Karpas-422 (cell line): ENCODE data around the gene CELF4. TPM values are rescaled to one million over a fixed set of nuclear protein-coding genes. Genes with fewer than 3 reads are reported as not detected.
"Not testable (repeated sequence)": the region's sequence is repeated elsewhere in the genome, so short reads cannot be mapped to it uniquely, and the experiment has no call there.

Experiments used
- DNase-seq: peaks from one replicate; pipeline ENCODE4 v3.0.0-alpha.2; 2015
- H2AFZ ChIP-seq: fragments of 200-600 bp; sonication (generic); 2 replicates; pipeline ENCODE4 v1.6.1; 2014; ENCODE audit warnings: antibody characterized with exemption, low read length, mixed read lengths
- H3K27ac ChIP-seq: fragments of 200-600 bp; sonication (generic); 2 replicates; pipeline ENCODE4 v1.5.1; 2014; ENCODE audit warnings: mild to moderate bottlenecking, low read length, moderate library complexity
- H3K27me3 ChIP-seq: fragments of 200-600 bp; sonication (generic); 2 replicates; pipeline ENCODE4 v1.6.1; 2014; ENCODE audit warnings: low read length, mixed read lengths
- H3K36me3 ChIP-seq: fragments of 200-600 bp; sonication (generic); 2 replicates; pipeline ENCODE4 v1.6.1; 2014; ENCODE audit warnings: low read length, mixed read lengths; ENCODE audit not compliant: insufficient read depth
- H3K4me1 ChIP-seq: fragments of 200-600 bp; sonication (generic); 2 replicates; pipeline ENCODE4 v1.6.1; 2014; ENCODE audit warnings: mild to moderate bottlenecking, low read length, mixed read lengths
- H3K4me2 ChIP-seq: fragments of 200-600 bp; sonication (generic); 2 replicates; pipeline ENCODE4 v1.6.1; 2014; ENCODE audit warnings: low read length, low read depth, mild to moderate bottlenecking; ENCODE audit not compliant: poor library complexity, severe bottlenecking
- H3K4me3 ChIP-seq: fragments of 200-600 bp; sonication (generic); 2 replicates; pipeline ENCODE4 v1.5.1; 2014; ENCODE audit warnings: mild to moderate bottlenecking, antibody characterized with exemption, low read length, mixed read lengths
- H3K79me2 ChIP-seq: fragments of 200-600 bp; sonication (generic); 2 replicates; pipeline ENCODE4 v1.6.1; 2014; ENCODE audit warnings: mild to moderate bottlenecking, low read length, mixed read lengths
- H3K9ac ChIP-seq: fragments of 200-600 bp; sonication (generic); 2 replicates; pipeline ENCODE4 v1.6.0; 2014; ENCODE audit warnings: low read length
- H3K9me2 ChIP-seq: fragments of 200-600 bp; sonication (generic), shearing (Covaris generic); replicated peaks from 2 replicates; pipeline ENCODE4 v1.6.0; 2014; ENCODE audit warnings: mild to moderate bottlenecking, low read length, moderate library complexity; ENCODE audit not compliant: insufficient read depth
- H3K9me3 ChIP-seq: fragments of 300-700, 200-600 bp; sonication (generic); 2 replicates; pipeline ENCODE4 v1.6.1; 2014; ENCODE audit warnings: low read length, mixed read lengths
- H4K20me1 ChIP-seq: fragments of 200-600 bp; sonication (generic); 2 replicates; pipeline ENCODE4 v1.6.1; 2014; ENCODE audit warnings: mild to moderate bottlenecking, antibody characterized with exemption, low read length, low read depth; ENCODE audit not compliant: insufficient read depth
- total RNA-seq: library from RNA; depleted of rRNA; stranded (reverse); fragments of >200 nt; shearing (Covaris generic); gene quantifications from 2 replicates; pipeline ENCODE4 v1.2.3, GENCODE V29; 2014; ENCODE audit warnings: low replicate concordance

Gene CELF4
- total RNA-seq, 1 experiment from 2014 or later: not detected

DNA sequence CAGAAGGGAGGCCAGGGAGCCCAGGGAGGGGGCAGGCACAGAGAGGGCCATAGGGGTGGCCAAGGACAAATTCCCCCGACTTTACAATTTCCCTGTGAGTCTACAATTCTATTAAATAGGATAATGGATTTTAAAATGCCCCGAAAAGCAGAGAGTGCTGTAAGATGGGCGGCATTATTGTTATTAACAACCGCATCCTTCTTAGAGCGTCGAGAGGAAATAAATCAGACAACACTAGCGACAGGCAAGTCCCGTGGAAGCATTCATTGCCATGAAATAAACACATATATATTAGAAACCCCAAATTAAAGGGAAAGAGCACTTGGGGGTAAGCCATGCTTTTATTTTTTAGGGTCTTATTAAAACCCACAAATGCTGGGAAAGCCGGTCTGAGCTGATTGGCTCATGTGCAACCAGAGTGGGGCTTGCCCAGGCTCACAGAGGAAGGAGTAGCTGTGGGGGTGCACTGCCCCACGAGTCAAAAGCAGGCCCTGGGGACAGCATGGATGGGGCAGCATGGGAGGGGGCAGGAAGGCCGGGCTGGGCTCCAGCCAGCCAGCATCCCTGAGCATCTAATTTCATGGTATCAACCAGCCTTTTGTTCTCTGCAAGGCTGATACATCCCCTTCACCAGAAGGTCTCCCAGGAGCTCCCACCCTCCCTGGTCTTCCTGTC lies 187.1 kb downstream of the CELF4 start:
- no peaks in the 10 kb centered on the region for H4K20me1 ChIP-seq
- H3K9me2 ChIP-seq: no peaks in the 10 kb centered on the region
- no peak overlapping the region for H2AFZ ChIP-seq
- no peak overlapping the region for H3K9ac ChIP-seq
- H3K36me3 ChIP-seq: no peaks in the 10 kb centered on the region
- DNase-seq: no peak
- H3K79me2 ChIP-seq: no peaks in the 10 kb centered on the region
- H3K4me2 ChIP-seq: no peak overlapping the region
- H3K27ac ChIP-seq: no peak overlapping the region
- no peaks in the 10 kb centered on the region for H3K27me3 ChIP-seq
- no peaks in the 10 kb centered on the region for H3K9me3 ChIP-seq
- H3K4me3 ChIP-seq: no peak overlapping the region
- no peaks in the 10 kb centered on the region for H3K4me1 ChIP-seq

DNA sequence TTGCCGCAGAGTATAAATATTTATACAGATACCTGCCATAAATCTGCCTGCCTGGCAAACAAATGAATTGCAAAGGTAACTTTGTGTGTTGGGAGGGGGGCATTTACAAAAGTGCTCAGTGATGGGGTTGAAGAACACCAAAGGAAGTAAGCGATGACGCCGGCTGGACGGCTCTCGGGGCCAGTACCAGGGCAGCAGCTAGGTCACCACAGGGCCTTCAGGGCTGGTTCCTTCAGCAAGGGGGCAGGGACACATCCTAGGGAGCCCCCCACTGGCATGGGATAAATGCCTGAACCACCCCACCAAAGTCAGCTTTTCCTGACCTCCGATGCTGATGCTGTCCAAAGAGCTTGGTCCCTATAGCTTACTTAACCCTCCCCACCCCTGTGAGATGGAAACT lies 190.4 kb downstream of the CELF4 start:
- Histone ChIP-seq H4K20me1 (no peaks in the 10 kb centered on the region), H3K9me2 (no peaks in the 10 kb centered on the region)

DNA sequence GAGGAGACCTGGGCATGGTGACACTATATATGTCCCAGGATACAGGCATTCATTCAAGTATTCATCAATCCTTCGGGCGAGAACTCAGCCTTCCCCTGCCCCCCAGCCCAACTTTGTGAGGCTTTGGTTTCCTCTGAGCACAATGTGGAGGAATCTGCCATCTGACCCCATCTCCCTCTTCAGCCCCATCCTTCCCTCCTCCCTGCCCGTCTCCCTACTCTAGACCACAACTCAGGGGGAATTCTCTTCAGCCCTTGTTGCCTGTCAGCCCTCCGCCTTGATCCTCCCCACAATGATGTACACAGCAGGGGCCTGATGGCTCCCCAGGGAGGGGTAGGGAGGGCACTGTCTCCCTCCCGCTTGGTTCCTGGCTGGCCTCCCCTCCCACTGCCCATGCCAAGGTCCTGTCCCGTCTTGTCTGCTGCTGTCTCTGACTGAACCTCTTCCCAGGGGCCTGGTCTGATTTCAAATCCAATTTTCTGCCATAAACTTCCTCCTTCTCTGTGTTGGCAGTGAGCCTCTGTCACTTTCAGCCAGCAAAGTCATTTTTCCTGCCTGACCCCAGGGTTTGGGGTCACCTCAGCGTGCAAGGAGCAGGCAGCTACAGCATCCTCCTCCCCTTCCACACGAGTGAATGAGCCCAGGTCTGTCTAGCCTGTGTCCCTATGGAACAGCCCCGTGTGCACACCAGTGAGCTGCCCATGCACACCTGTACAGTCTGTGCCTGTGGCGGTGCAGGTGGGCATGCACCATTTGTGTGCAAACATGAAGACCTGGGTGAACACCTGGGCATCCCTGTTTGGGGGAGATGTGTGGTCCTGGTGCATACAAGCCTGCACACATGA lies 197.3 kb downstream of the CELF4 start:
- Histone ChIP-seq H3K36me3 (no peaks in the 10 kb centered on the region), H3K4me3 (no peak overlapping the region), H3K9me2 (no peaks in the 10 kb centered on the region), H4K20me1 (no peaks in the 10 kb centered on the region), H3K9me3 (no peaks in the 10 kb centered on the region), H2AFZ (no peak overlapping the region), H3K79me2 (no peaks in the 10 kb centered on the region), H3K27me3 (no peaks in the 10 kb centered on the region), H3K4me1 (peaks cover 5% of the 10 kb centered on the region; the same call in 1 of the 2 replicates), H3K27ac (no peak overlapping the region), H3K4me2 (no peak overlapping the region), H3K9ac (no peak overlapping the region)
- DNase-seq: no peak

More for the DNA sequence above, 190.4 kb downstream of the CELF4 start:
- no peak for DNase-seq
- Histone ChIP-seq H3K79me2 (no peaks in the 10 kb centered on the region), H3K9ac (no peak overlapping the region), H3K4me3 (no peak overlapping the region), H3K4me2 (no peak overlapping the region), H3K27ac (no peak overlapping the region), H3K27me3 (no peaks in the 10 kb centered on the region), H3K4me1 (no peaks in the 10 kb centered on the region), H3K36me3 (no peaks in the 10 kb centered on the region), H3K9me3 (no peaks in the 10 kb centered on the region), H2AFZ (no peak overlapping the region)

DNA sequence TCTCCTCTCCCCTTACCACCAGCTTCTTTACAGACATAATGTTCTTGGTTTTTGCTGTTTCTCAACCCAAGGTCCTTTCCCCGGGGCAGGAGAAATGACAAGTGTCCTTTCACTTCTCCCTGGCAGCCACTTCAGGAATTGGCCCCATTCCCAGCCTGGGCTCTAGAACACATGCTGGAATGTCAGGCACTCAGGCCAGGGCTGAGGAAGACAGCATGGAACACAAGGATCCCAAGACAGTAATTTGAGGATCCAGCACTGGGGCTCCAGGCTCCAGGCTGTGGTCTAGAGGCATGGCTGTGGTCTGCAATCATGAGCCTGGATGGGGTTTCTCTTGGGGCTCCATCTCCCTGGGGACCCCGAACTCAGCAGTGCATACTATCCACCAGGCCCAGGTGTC lies 201.4 kb downstream of the CELF4 start:
- no peaks in the 10 kb centered on the region for H3K9me2 ChIP-seq
- DNase-seq: no peak
- H3K27ac ChIP-seq: no peak overlapping the region
- H3K27me3 ChIP-seq: no peaks in the 10 kb centered on the region
- no peak overlapping the region for H3K4me3 ChIP-seq
- no peaks in the 10 kb centered on the region for H3K79me2 ChIP-seq
- H3K36me3 ChIP-seq: no peaks in the 10 kb centered on the region
- H3K9ac ChIP-seq: no peak overlapping the region
- H3K4me1 ChIP-seq: peaks cover 5% of the 10 kb centered on the region; the same call in 1 of the 2 replicates
- H3K4me2 ChIP-seq: no peak overlapping the region
- H3K9me3 ChIP-seq: no peaks in the 10 kb centered on the region
- no peaks in the 10 kb centered on the region for H4K20me1 ChIP-seq
- H2AFZ ChIP-seq: no peak overlapping the region

DNA sequence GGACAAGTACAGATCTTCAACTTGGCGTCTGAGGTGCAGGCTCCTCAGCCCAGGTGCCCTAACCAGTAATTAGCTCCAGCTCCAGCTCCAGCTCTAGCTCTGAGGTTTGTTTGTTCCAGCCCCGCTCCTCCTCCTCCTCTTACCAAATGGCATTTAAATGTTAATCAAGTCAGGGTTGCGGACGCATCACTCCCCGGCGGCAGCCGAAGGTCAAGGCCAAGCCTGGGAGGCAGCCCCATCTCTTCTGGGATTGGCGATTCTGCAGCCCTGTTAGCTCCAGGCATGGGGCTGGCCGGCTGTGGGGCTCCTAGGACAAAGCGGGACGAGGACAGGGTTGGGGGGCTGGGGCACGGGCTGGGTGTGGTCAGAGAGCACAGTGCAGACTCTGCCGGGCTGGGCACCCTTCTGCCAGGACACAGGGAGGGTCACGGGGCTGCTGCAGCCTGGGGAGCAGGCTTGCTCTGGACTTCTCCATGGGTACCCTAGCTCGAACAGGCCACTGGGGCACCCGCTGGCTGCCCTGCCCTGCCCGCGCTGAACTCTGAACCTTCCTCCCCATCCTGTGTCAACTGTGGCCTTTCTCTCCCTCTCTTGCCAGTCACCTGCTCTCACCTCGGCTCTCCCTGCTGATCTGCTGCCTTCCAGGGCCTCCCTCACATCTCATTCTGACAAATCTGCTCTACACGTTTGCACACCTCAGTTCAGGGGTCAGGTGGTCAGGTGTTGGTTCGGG lies 203.3 kb downstream of the CELF4 start:
- H3K4me3 ChIP-seq: no peak overlapping the region
- no peak overlapping the region for H2AFZ ChIP-seq
- H3K4me2 ChIP-seq: no peak overlapping the region
- DNase-seq: no peak
- H3K9me2 ChIP-seq: no peaks in the 10 kb centered on the region
- H3K9ac ChIP-seq: no peak overlapping the region
- H3K36me3 ChIP-seq: no peaks in the 10 kb centered on the region
- H4K20me1 ChIP-seq: no peaks in the 10 kb centered on the region
- H3K9me3 ChIP-seq: no peaks in the 10 kb centered on the region
- H3K27me3 ChIP-seq: no peaks in the 10 kb centered on the region
- H3K4me1 ChIP-seq: no peaks in the 10 kb centered on the region
- no peak overlapping the region for H3K27ac ChIP-seq
- no peaks in the 10 kb centered on the region for H3K79me2 ChIP-seq

DNA sequence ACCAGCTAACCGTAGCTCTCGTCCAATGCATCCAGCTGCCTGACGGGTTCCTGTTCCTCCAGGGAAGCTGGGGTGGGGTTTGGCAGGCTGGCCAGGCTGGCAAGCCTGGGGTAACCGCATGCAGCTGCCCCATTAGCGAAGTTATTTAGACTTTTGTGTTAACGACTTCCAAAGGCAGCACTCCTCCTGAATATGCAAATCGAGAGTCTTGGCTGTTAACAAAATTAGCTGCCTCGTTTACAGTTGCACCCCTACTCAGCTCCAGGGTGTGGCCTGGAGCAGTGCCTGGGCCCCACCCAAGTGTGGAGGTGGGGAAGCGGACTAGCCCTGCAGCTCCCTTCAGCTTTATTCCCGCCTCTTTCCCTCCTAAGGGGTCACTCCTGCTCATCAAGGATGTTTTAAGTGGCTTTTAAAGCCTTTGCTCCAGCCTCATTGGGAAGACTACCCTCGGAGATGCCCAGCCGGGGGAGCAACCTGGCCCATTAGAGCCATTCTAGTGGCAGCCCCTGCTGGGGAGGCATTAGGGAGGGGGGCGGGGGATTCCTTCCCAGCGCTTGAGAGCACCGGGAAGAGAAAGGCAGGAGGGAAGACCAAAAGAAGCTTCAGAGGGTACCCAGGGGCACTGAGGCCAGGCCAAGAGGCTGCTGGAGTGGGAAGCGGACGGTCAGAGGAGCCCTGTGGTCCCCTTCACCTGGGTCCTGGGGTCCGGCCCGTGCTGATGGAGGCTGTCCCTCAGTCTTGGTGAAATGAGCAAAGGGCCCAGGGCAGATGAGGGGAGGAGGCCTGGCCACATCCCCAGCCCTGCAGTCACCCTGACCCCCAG lies 204.1 kb downstream of the CELF4 start:
- Histone ChIP-seq H3K4me2 (no peak overlapping the region), H3K27me3 (no peaks in the 10 kb centered on the region), H3K27ac (no peak overlapping the region), H3K4me1 (no peaks in the 10 kb centered on the region), H3K9me2 (no peaks in the 10 kb centered on the region), H3K9ac (no peak overlapping the region), H3K9me3 (no peaks in the 10 kb centered on the region), H3K36me3 (no peaks in the 10 kb centered on the region), H2AFZ (no peak overlapping the region), H3K4me3 (no peak overlapping the region), H3K79me2 (no peaks in the 10 kb centered on the region), H4K20me1 (no peaks in the 10 kb centered on the region)
- no peak for DNase-seq

DNA sequence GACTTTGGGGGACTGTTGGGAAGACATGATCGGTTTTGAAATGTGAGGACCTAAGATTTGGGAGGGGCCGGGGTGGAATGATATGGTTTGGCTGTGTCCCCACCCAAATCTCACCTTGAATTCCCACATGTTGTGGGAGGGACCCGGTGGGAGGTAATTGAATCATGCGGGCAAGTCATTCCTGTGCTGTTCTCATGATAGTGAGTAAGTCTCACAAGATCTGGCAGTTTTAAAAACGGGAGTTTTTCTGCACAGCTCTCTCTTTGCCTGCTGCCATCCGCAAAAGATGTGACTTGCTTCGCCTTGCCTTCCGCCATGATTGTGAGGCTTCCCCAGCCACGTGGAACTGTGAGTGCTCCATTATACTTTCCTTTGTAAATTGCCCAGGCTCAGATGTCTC lies 207.5 kb downstream of the CELF4 start:
- H3K9me2 ChIP-seq, H3K4me1 ChIP-seq, H3K36me3 ChIP-seq, H3K4me3 ChIP-seq, H4K20me1 ChIP-seq, H3K4me2 ChIP-seq, H3K9ac ChIP-seq, DNase-seq, H3K27ac ChIP-seq, H3K27me3 ChIP-seq, H3K79me2 ChIP-seq, H2AFZ ChIP-seq, H3K9me3 ChIP-seq: not testable (repeated sequence)
